A549 (cell line): Measurements from ENCODE around the gene APOC1. TPM values are rescaled to one million over a fixed set of nuclear protein-coding genes. Genes with fewer than 3 reads are reported as not detected.

Source experiments
- ATAC-seq, 2 experiments: fragments of 200-7000 bp in 1 of 2; fragments of >200 bp in 1 of 2; cut with Nextera tagmentation in 1 of 2; cut with Tn5 transposase in 1 of 2; 3 replicates each; pipeline versions ENCODE4 v1.8.0 to v1.9.1; 2018 to 2020; ENCODE audit warnings: mild to moderate bottlenecking in 1 of 2, moderate library complexity in 1 of 2
- CTCF ChIA-PET: fragments of 300-600 bp; sonication (Branson Sonifier 250); formaldehyde crosslinking; extraction: SDS; loops from one replicate; lab custom pipeline; 2021; ENCODE audit warnings: antibody characterized with exemption, inconsistent platforms; lab: Yijun Ruan, JAX
- POLR2A ChIA-PET: fragments of 350-600 bp; formaldehyde crosslinking; extraction: SDS; loops from one replicate; lab custom pipeline; 2021; ENCODE audit warnings: antibody characterized with exemption, inconsistent platforms; lab: Yijun Ruan, JAX
- DNase-seq, 2 experiments: peaks; one replicate each; pipeline versions ENCODE4 v3.0.0 to v3.0.0-alpha.2; 2011 to 2016; ENCODE audit warnings: low read depth in 1 of 2, low spot score in 1 of 2
- FAIRE-seq: peaks from 2 replicates; lab custom pipeline; 2011; peaks lifted over from hg19 to GRCh38; lab: Jason Lieb, UNC
- H3K27ac ChIP-seq, 2 experiments: fragments of >200 bp; sonication (Bioruptor Twin); formaldehyde crosslinking; 3 replicates each; pipeline ENCODE4 v1.5.1; 2016 to 2017
- H3K4me1 ChIP-seq: fragments of >200 bp; sonication (Bioruptor Twin); formaldehyde crosslinking; 3 replicates; pipeline ENCODE4 v1.6.1; 2016
- H3K4me2 ChIP-seq: fragments of >200 bp; sonication (Bioruptor Twin); formaldehyde crosslinking; 3 replicates; pipeline ENCODE4 v1.6.1; 2016
- H3K4me3 ChIP-seq: fragments of >200 bp; sonication (Bioruptor Twin); formaldehyde crosslinking; 3 replicates; pipeline ENCODE4 v1.5.1; 2016
- H3K9me3 ChIP-seq: fragments of >200 bp; sonication (Bioruptor Twin); formaldehyde crosslinking; 3 replicates; pipeline ENCODE4 v1.6.1; 2016
- BCL3 ChIP-seq: fragments of >200 bp; sonication (Bioruptor Twin); formaldehyde crosslinking; IDR thresholded peaks from 3 replicates; pipeline ENCODE4 v1.6.1; 2016
- CBX2 ChIP-seq: fragments of 200-600 bp; sonication (generic); IDR thresholded peaks from 2 replicates; pipeline ENCODE4 v1.6.1; 2016; ENCODE audit warnings: low read depth, mild to moderate bottlenecking, borderline replicate concordance
- CEBPB ChIP-seq, 2 experiments: fragments of >200 bp in 1 of 2; sonication (Bioruptor Twin) in 1 of 2; formaldehyde crosslinking in 1 of 2; IDR thresholded peaks; 2 replicates each; pipeline ENCODE4 v1.6.1; 2012 to 2016
- CHD2 ChIP-seq: fragments of 150-350 bp; IDR thresholded peaks from 2 replicates; pipeline ENCODE4 v1.6.1; 2014; ENCODE audit warnings: low read length; ENCODE audit not compliant: partially characterized antibody
- ESRRA ChIP-seq: fragments of 150-350 bp; IDR thresholded peaks from 2 replicates; pipeline ENCODE4 v1.6.1; 2014; ENCODE audit warnings: mild to moderate bottlenecking, low read length, borderline replicate concordance
- FOSB ChIP-seq: fragments of 250-450 bp; sonication (Bioruptor Pico); IDR thresholded peaks from 2 replicates; pipeline ENCODE4 v1.5.0; 2020; ENCODE audit warnings: mild to moderate bottlenecking, moderate library complexity
- FOSL2 ChIP-seq, 2 experiments: fragments of 450-650 bp in 1 of 2; fragments of >200 bp in 1 of 2; sonication (Bioruptor Twin) in 1 of 2; formaldehyde crosslinking; IDR thresholded peaks; 2 replicates each; pipeline versions ENCODE4 v1.5.0 to v1.6.1; 2016 to 2020; ENCODE audit warnings: mild to moderate bottlenecking in 1 of 2, moderate library complexity in 1 of 2
- GATA3 ChIP-seq: IDR thresholded peaks from 2 replicates; pipeline ENCODE4 v1.6.1; 2012; ENCODE audit warnings: borderline replicate concordance
- JUN ChIP-seq, 2 experiments: fragments of >200 bp; sonication (Bioruptor Twin); formaldehyde crosslinking; IDR thresholded peaks; 2 replicates in 1 of 2; 3 replicates in 1 of 2; pipeline ENCODE4 v1.6.1; 2016 to 2017
- KDM5A ChIP-seq: fragments of 200-600 bp; sonication (generic); IDR thresholded peaks from 2 replicates; pipeline ENCODE4 v1.6.1; 2016; ENCODE audit warnings: antibody characterized with exemption, mild to moderate bottlenecking
- MYC ChIP-seq: IDR thresholded peaks from 2 replicates; pipeline ENCODE4 v1.6.1; 2012; ENCODE audit warnings: mild to moderate bottlenecking, inconsistent platforms, low read length, improper control_type of control experiment, borderline replicate concordance
- PHF8 ChIP-seq: fragments of 200-600 bp; sonication (generic); IDR thresholded peaks from 2 replicates; pipeline ENCODE4 v1.6.1; 2016; ENCODE audit warnings: low read depth, mild to moderate bottlenecking, antibody characterized with exemption, moderate library complexity, borderline replicate concordance
- POLR2A ChIP-seq: IDR thresholded peaks from 2 replicates; pipeline ENCODE4 v1.6.1; 2012; ENCODE audit warnings: mild to moderate bottlenecking, low read length
- POLR2AphosphoS2 ChIP-seq: conservative IDR thresholded peaks from 2 replicates; pipeline ENCODE4 v1.6.1; 2012; ENCODE audit warnings: low read length, improper control_type of control experiment, inconsistent platforms
- RAD21 ChIP-seq, 2 experiments: fragments of >200 bp in 1 of 2; sonication (Bioruptor Twin) in 1 of 2; formaldehyde crosslinking in 1 of 2; IDR thresholded peaks in 1 of 2; conservative IDR thresholded peaks in 1 of 2; 2 replicates in 1 of 2; 3 replicates in 1 of 2; pipeline ENCODE4 v1.6.1; 2012 to 2018; ENCODE audit warnings: inconsistent platforms in 1 of 2
- USF2 ChIP-seq: fragments of 450-650 bp; IDR thresholded peaks from 2 replicates; pipeline ENCODE4 v1.6.1; 2014; ENCODE audit warnings: antibody characterized with exemption
- ZC3H11A ChIP-seq: fragments of 450-650 bp; IDR thresholded peaks from 2 replicates; pipeline ENCODE4 v1.6.1; 2014; ENCODE audit warnings: antibody characterized with exemption, mild to moderate bottlenecking
- ZFP36 ChIP-seq: fragments of 450-650 bp; IDR thresholded peaks from 2 replicates; pipeline ENCODE4 v1.6.1; 2014; ENCODE audit warnings: borderline replicate concordance; ENCODE audit not compliant: partially characterized antibody
- WGBS: methylation state at CpG from one replicate; pipeline ENCODE4 v1.1.6; 2017; ENCODE audit errors: missing lambda C conversion rate; 5-methylcytosine and 5-hydroxymethylcytosine counted together
- polyA plus RNA-seq, 4 experiments: library from polyadenylated mRNA; depleted of rRNA in 3 of 4; stranded (reverse); fragments of >200 nt; fragmentation: RNase III in 1 of 4; extraction: RNeasy Plus Mini Kit Qiagen cat#74134 plus additional on column Dnase treatment in 1 of 4; gene quantifications; 2 replicates in 3 of 4; 3 replicates in 1 of 4; pipeline ENCODE4 v1.2.3, GENCODE V29; 2011 to 2017
- TF ChIP-seq, protein P1 (sequence below): IDR thresholded peaks from 2 replicates; pipeline ENCODE4 v1.6.1; 2012
- TF ChIP-seq, protein P2 (sequence below): IDR thresholded peaks from 2 replicates; pipeline ENCODE4 v1.6.1; 2012

The APOC1 gene
- polyA plus RNA-seq, 2 of the 4 experiments (the other 2 are of a cell fraction) = 88.7 to 196 TPM

DNA sequence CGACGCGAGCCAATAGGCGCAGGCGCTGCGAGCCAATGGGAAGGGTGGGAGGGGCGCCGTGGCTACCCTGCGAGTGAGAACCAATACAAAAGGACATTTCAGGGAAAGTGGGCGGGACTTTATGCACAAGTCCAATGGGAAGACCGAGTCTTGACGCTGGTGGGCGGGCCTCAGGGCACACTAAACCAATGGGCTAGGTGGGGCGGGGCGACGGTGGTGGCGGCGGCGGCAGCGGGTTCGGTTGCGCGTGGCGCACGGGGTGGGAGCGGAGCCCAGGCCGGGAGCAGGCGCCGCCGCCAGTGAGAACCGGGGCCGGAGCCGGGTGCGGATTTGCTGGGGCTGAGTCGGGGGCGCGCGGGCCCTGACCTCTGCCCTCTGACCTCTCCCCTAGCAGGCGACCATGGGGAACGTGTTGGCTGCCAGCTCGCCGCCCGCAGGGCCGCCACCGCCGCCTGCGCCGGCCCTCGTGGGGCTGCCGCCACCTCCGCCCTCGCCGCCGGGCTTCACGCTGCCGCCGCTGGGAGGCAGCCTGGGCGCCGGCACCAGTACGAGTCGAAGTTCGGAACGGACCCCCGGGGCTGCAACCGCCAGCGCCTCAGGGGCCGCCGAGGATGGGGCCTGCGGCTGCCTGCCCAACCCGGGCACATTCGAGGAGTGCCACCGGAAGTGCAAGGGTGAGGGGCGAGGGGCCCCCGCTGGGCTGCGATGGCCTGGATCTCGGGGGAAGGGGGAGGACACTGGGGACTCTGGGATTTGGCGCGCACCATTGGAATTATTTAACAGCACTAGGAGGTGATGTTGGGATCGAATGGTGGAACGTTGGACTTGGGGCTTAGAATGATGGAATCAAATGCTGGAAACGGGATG lies 23.2 kb upstream of the APOC1 start, which contains the start of gene TOMM40:
TOMM40 (plus strand) TSS at position 239 of the 867 bp plus-strand sequence; CDS start at position 401, 162 bp downstream.
- FAIRE-seq (no peak), DNase-seq (peak; percentile 99 to 100)

GRCh38 chr19:44892932-44893331 lies 21.5 kb upstream of the APOC1 start:
- H3K27ac ChIP-seq = no peak overlapping the region; a peak in 1 of 6 replicates
- H3K9me3 ChIP-seq = no peaks in the 10 kb centered on the region
- CTCF ChIA-PET = interaction anchor here (1.0 to 1.9 kb wide), 4 partner anchors 11 to 204 kb away, joined by 3 to 23 read pairs (median 4); no protein-coding TSS in a partner anchor
- no peak for FAIRE-seq
- H3K4me1 ChIP-seq = peaks cover 23% of the 10 kb centered on the region
- WGBS = 91% methylated on average over 7 of the region's 7 CpGs
- no peak for TF ChIP-seq ZFP36
- TF ChIP-seq KDM5A = no peak
- TF ChIP-seq FOSL2 (IDR thresholded peaks at IDR 0.05) = no peak
- TF ChIP-seq FOSL2 (CRISPR knock-in tag; IDR thresholded peaks at IDR 0.05) = no peak
- TF ChIP-seq CHD2 = no peak
- TF ChIP-seq RAD21 (conservative IDR thresholded peaks at IDR 0.05 in 1 of 2, IDR thresholded peaks at IDR 0.05 in 1 of 2) = no peak
- TF ChIP-seq FOSB = no peak
- TF ChIP-seq POLR2A = no peak
- TF ChIP-seq ZC3H11A = no peak
- TF ChIP-seq CEBPB (IDR thresholded peaks at IDR 0.05) = no peak
- TF ChIP-seq ESRRA = no peak
- TF ChIP-seq, all 56 proteins: peak for 0
- Histone ChIP-seq H3K4me2 (peak overlapping the region; percentile 96), H3K4me3 (peak overlapping the region; percentile 93; the same call in 2 of the 3 replicates)
- DNase-seq (no peak), ATAC-seq (no peak)
- POLR2A ChIA-PET = no interaction called here

More for the DNA sequence above, 23.2 kb upstream of the APOC1 start, which contains the start of gene TOMM40:
- peak; percentile 78; the same call in 1 of the 2 replicates for TF ChIP-seq PHF8
- TF ChIP-seq, protein P1, sequence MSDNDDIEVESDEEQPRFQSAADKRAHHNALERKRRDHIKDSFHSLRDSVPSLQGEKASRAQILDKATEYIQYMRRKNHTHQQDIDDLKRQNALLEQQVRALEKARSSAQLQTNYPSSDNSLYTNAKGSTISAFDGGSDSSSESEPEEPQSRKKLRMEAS = peak; percentile 89
- peak; percentile 65 for TF ChIP-seq POLR2A
- TF ChIP-seq, protein P2, sequence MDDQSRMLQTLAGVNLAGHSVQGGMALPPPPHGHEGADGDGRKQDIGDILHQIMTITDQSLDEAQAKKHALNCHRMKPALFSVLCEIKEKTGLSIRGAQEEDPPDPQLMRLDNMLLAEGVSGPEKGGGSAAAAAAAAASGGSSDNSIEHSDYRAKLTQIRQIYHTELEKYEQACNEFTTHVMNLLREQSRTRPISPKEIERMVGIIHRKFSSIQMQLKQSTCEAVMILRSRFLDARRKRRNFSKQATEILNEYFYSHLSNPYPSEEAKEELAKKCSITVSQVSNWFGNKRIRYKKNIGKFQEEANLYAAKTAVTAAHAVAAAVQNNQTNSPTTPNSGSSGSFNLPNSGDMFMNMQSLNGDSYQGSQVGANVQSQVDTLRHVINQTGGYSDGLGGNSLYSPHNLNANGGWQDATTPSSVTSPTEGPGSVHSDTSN = peak; percentile 87
- peak; percentile 71; the same call in 1 of the 3 replicates for TF ChIP-seq BCL3
- peak; percentile 45 to 71; a peak in 4 of 5 replicates for TF ChIP-seq JUN (IDR thresholded peaks at IDR 0.05)
- TF ChIP-seq KDM5A = peak; percentile 43; the same call in 1 of the 2 replicates
- 0 out of 2 replicates have a peak, but pooled peaks have one; percentile 39 for TF ChIP-seq GATA3
- 0 out of 2 replicates have a peak, but pooled peaks have one; percentile 80 for TF ChIP-seq POLR2AphosphoS2
- no peak for TF ChIP-seq ZC3H11A
- TF ChIP-seq CHD2 = no peak
- TF ChIP-seq USF2 = peak; percentile 24; the same call in 1 of the 2 replicates
- TF ChIP-seq MYC = peak; percentile 64; the same call in 1 of the 2 replicates
- TF ChIP-seq CBX2 = no peak
- TF ChIP-seq FOSB = no peak
- TF ChIP-seq FOSL2 (IDR thresholded peaks at IDR 0.05) = no peak
- TF ChIP-seq FOSL2 (CRISPR knock-in tag; IDR thresholded peaks at IDR 0.05) = peak; percentile 22; the same call in 1 of the 2 replicates
- TF ChIP-seq, all 56 proteins: peak for 12
- Histone ChIP-seq H3K9me3 (no peaks in the 10 kb centered on the region), H3K27ac (peak within 1 kb of the TSS; percentile 93 to 96), H3K4me3 (peak within 1 kb of the TSS; percentile 93), H3K4me1 (peaks cover 23% of the 10 kb centered on the region), H3K4me2 (peak within 1 kb of the TSS; percentile 97)
- WGBS = under 1% methylated on average over 63 of the region's 81 CpGs
- POLR2A ChIA-PET = interaction anchor here (0.6 to 1.7 kb wide), 13 partner anchors 8 to 1223 kb away, joined by 3 to 8 read pairs (median 5); partner anchors contain the start of genes APOC1, APOE, CLASRP and CLPTM1
- ATAC-seq = peak in 1 of 2 experiments; percentile 84; a peak in 3 of 6 replicates
- CTCF ChIA-PET = interaction anchor here (1.2 to 1.9 kb wide), 6 partner anchors 12 to 202 kb away, joined by 3 to 23 read pairs (median 4); no protein-coding TSS in a partner anchor
